GM18508 (cell line): ENCODE measurements around the gene G6PD.
"Not testable (repeated sequence)": the region's sequence is repeated elsewhere in the genome, so short reads cannot be mapped to it uniquely, and the experiment has no call there.

Experiments used
- ATAC-seq: cut with Tn5 transposase; IDR thresholded peaks from one replicate; pipeline ENCODE4 v1.9.1; 2021; ENCODE audit warnings: moderate number of reproducible peaks; ENCODE audit not compliant: insufficient read depth, unreplicated experiment

Gene G6PD

GRCh38 chrX:154546354-154547244 lies at the start of gene G6PD:
Gene G6PD, minus strand, starts transcription at chrX:154546846. Its CDS starts 691 bp downstream, at chrX:154546155.
- peak; percentile 24 for ATAC-seq

DNA sequence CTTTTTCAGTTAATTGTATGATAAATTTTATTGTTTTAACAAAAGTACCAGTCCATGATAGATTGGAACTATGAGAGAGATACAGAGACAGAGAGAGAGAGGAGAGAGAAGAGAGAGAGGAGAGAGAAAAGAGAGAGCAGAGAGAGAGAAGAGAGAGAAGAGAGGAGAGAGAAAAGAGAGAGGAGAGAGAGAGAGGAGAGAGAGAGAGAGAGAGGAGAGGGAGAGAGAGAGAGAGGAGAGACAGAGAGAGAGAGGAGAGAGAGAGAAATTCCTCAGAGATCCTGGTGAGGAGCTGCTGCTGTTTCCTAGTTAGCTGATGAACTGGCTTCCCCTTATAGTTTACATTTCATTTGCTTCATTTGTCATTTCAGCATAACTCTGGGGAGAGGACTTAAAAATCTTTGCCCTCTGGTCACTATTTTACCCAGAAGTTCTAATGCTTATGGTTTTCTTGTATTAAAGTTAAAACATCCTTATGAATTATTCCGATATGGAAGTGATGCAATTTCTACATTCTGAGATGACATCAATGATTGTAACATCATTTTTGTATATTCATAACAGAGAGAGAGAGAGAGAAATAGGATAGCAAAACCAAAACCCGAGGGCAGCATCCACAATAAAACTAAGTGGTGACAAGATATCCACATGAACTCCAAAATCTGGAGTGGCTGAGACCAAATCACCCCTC lies 49.1 kb upstream of the G6PD start:
- ATAC-seq: no peak

- ATAC-seq: no peak
These were observed 47.8 kb upstream of the G6PD start for GRCh38 chrX:154594491-154594890.

DNA sequence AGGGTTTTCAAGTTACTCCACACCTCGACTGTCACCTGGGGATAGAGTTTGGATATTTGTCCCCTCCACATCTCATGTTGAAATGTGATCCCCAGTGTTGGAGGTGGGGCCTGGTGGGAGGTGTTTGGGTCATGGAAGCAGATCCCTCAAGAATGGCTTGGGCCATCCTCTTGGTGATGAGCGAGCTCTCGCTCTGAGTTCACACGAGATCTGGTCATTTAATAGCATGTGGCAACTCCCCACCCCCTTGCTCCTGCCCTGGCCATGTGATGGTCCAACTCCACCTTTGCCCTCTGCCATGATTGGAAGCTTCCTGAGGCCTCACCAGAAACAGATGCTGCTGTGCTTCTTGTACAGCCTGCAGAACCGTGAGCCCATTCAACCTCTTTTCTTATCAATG lies 46.6 kb upstream of the G6PD start:
- ATAC-seq: no peak

- no peak for ATAC-seq
These were observed 45.9 kb upstream of the G6PD start for GRCh38 chrX:154592505-154592904.

DNA sequence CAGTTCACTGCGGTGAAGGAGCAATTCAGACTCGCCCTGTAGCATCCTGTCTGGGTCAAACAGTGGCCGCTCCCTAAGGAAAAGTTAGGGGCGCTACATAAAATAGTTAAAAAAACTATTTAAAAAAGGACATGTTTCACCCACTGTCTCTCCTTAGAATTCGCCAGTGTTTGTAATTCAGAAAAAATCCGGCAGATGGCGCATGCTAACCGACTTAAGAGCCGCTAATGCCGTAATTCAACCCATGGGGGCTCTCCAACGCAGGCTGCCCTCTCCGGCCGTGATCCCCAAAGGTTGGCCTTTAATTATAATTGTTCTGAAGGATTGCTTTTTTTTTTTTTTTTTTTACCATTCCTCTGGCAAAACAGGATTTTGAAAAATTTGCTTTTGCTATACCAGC lies 43.8 kb upstream of the G6PD start:
- ATAC-seq: not testable (repeated sequence)

GRCh38 chrX:154584585-154585183 lies 38.0 kb upstream of the G6PD start, which contains the start of gene CTAG1A:
Gene CTAG1A, plus strand, starts transcription at chrX:154585133. Its CDS starts 74 bp downstream, at chrX:154585207.
- not testable (repeated sequence) for ATAC-seq

DNA sequence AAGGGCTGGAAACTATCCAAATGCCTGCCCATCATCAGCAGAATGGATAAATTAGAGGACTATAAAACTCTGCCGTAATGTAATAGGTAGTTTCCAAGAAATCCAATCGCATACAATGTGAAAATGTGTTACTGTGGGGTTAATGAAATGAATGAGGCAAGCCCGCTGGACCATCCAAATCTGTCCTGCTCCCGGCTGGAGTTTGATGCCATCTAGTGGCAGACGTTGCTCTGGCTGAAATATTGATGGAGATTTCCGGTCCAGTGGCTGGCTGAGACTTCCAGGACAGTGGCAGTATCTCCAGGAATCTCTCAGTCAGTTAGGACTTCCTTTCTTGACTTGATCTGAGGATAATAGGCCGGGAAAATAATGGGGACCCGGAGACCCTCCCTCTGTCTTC lies 36.3 kb upstream of the G6PD start:
- not testable (repeated sequence) for ATAC-seq

- ATAC-seq: not testable (repeated sequence)
These were observed 28.4 kb upstream of the G6PD start for GRCh38 chrX:154575076-154575475.

DNA sequence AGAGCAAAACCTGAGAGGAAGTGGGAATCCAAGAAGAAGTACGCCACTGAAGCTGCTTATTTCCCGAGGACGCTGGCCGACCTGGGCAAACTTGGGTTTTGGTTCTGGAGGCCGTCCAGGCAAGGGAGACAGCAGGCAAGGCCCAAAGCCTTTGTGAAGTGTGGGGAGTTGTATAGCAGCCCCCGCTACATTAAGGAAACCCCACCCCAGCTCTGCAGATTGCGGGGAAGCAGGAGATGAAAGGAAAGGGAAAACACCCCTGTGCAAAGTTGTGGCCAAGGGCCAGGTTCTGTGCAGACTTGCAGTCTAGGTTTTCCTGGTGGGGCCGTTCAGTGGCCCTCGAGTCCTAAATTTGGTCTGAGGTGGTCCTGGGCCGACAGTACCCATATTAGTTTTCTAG lies 26.4 kb upstream of the G6PD start:
- not testable (repeated sequence) for ATAC-seq

- ATAC-seq: not testable (repeated sequence)
These were observed 23.7 kb upstream of the G6PD start for GRCh38 chrX:154570361-154570760.

GRCh38 chrX:154562295-154562694 lies 15.6 kb upstream of the G6PD start:
- not testable (repeated sequence) for ATAC-seq

- not testable (repeated sequence) for ATAC-seq
These were observed 13.7 kb upstream of the G6PD start for GRCh38 chrX:154560326-154560725.

DNA sequence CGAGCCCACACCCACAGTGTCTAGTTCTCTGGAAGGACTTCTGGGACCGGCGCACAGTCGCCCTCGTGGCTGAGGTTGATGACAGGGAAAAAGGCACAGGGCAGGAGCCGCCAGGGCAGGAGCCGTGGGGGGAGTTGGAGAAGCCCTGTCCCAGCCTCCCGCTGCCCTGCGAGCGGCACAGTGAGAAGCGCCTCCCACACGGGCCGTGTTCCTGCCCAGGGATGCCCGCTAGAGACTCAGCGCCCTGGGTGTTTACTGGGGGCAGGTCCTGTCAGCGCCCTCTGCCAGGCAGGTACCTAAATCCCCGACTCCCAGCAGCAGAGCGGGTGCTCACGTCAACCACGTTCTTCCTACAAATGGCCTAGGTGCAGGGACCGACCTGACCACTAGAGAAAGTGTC lies 12.2 kb upstream of the G6PD start:
- ATAC-seq: not testable (repeated sequence)

DNA sequence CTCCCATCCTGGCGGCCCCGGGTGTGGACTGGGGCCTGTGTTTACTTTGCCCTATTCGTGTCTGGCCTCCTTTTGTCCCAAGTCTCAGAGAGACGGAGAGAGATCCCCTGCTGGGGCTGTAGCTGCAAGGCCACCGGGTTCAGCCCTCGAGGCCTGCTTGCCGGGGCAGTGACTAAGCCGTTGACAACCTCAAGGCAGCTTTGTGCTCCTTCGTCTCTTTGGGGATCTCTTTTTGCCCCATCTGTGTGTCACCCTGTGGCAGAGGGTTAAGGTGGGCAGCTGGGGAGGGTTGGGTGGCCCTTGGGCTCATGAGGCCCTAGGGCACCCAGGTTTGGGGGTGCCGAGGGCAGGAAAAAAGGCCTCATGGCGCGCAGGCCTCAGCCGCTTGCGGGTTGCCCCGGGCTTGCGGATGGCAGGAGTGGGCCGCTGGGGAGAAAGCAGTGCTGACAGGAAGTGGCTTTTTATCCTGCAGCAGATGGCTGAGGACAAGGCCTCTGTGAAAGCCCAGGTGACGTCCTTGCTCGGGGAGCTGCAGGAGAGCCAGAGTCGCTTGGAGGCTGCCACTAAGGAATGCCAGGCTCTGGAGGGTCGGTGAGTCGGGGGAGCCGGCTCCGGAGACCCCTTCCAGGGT lies 11.5 kb upstream of the G6PD start:
- ATAC-seq: not testable (repeated sequence)

- ATAC-seq: not testable (repeated sequence)
These were observed 5.6 kb upstream of the G6PD start for GRCh38 chrX:154552112-154552806.

- no peak for ATAC-seq
These were observed 3.1 kb upstream of the G6PD start for GRCh38 chrX:154549766-154550165.

GRCh38 chrX:154548028-154548316 lies 1.3 kb upstream of the G6PD start:
- ATAC-seq: no peak

DNA sequence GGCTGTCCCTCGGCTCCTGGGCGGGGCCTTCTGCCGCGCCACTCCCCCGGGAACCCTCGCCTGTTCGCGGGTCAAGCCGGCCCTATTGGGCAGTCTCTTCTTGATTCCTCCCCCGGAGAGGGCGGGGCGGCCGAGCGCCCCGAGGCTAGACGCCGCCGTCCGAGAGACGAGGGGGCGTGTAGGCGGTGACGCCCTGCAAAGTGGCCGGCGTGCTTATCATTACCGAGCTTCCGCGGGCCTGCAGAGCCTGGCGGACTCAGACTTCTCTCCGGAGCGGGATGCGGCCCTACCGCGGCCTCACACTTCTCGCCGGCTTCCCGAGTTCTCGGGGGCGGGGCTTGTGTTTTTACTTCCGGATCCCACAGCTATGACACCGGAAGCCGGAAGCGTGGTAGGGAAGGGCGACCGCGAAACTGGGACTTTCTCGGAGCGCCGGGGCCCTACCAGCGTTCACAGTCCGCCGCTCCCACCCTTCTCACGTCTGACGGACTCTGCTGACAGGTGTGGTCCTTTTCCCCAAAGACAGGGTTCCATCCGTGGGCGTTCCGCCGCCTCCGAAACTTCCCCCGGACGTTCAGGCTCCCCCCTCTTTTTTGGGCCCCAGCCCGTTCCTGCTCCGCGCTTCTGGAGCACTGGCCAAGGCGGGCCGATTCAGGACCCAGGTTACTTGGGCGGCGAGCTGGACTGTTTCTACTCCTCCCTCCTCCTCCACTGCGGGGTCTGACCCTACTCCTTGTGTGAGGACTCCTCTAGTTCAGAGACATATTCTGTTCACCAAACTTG lies 790 bp upstream of the G6PD start, which contains the start of gene IKBKG:
TSS of gene IKBKG (plus strand) at position 376 of the 783 bp plus-strand sequence. CDS start 4,383 bp downstream, outside the sequence.
- peak; percentile 57 for ATAC-seq
